Bronchial epithelial cell (primary cell): Measurements from ENCODE around the gene ASB13. TPM values are rescaled to one million over a fixed set of nuclear protein-coding genes. Genes with fewer than 3 reads are reported as not detected.
A peak's percentile ranks its signal among the peaks of the same experiment; 100 is the strongest.

Experiments
- DNase-seq: peaks from one replicate; pipeline ENCODE4 v3.0.0-alpha.2; 2010; ENCODE audit warnings: low read depth
- FAIRE-seq: peaks from 2 replicates; lab custom pipeline; 2011; peaks lifted over from hg19 to GRCh38; lab: Jason Lieb, UNC
- H3K27me3 ChIP-seq: 2 replicates; pipeline ENCODE4 v1.5.1; 2011; ENCODE audit warnings: low read length; ENCODE audit not compliant: control insufficient read depth, insufficient read depth
- H3K36me3 ChIP-seq: 2 replicates; pipeline ENCODE4 v1.5.1; 2011; ENCODE audit warnings: low read length; ENCODE audit not compliant: control insufficient read depth, insufficient read depth
- H3K4me3 ChIP-seq: 2 replicates; pipeline ENCODE4 v1.5.1; 2011; ENCODE audit warnings: mild to moderate bottlenecking, low read depth, low read length, control low read depth
- total RNA-seq: library from RNA; depleted of rRNA; stranded (reverse); fragments of >200 nt; gene quantifications from 2 replicates; pipeline ENCODE4 v1.2.1, GENCODE V29; 2014
- TF ChIP-seq, protein P1 (sequence below): IDR thresholded peaks from 2 replicates; pipeline ENCODE4 v1.5.1; 2011; ENCODE audit warnings: mild to moderate bottlenecking, moderate library complexity, low read length, control low read depth, inconsistent platforms; ENCODE audit not compliant: insufficient read depth, severe bottlenecking

The ASB13 gene
- total RNA-seq, 1 donor from 2014 or later, result 14.5 TPM

GRCh38 chr10:5688587-5688986 lies 22.2 kb upstream of the ASB13 start:
- no peak for DNase-seq
- no peak for FAIRE-seq
- Histone ChIP-seq H3K27me3 (no peaks in the 10 kb centered on the region), H3K4me3 (no peak overlapping the region), H3K36me3 (no peaks in the 10 kb centered on the region)
- TF ChIP-seq, protein P1, sequence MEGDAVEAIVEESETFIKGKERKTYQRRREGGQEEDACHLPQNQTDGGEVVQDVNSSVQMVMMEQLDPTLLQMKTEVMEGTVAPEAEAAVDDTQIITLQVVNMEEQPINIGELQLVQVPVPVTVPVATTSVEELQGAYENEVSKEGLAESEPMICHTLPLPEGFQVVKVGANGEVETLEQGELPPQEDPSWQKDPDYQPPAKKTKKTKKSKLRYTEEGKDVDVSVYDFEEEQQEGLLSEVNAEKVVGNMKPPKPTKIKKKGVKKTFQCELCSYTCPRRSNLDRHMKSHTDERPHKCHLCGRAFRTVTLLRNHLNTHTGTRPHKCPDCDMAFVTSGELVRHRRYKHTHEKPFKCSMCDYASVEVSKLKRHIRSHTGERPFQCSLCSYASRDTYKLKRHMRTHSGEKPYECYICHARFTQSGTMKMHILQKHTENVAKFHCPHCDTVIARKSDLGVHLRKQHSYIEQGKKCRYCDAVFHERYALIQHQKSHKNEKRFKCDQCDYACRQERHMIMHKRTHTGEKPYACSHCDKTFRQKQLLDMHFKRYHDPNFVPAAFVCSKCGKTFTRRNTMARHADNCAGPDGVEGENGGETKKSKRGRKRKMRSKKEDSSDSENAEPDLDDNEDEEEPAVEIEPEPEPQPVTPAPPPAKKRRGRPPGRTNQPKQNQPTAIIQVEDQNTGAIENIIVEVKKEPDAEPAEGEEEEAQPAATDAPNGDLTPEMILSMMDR, result no peak

- no peak for FAIRE-seq
- peak overlapping the region; percentile 92 for H3K4me3 ChIP-seq
- peak; percentile 20 for DNase-seq
Observed at GRCh38 chr10:5685764-5686240, 19.4 kb upstream of the ASB13 start.

DNA sequence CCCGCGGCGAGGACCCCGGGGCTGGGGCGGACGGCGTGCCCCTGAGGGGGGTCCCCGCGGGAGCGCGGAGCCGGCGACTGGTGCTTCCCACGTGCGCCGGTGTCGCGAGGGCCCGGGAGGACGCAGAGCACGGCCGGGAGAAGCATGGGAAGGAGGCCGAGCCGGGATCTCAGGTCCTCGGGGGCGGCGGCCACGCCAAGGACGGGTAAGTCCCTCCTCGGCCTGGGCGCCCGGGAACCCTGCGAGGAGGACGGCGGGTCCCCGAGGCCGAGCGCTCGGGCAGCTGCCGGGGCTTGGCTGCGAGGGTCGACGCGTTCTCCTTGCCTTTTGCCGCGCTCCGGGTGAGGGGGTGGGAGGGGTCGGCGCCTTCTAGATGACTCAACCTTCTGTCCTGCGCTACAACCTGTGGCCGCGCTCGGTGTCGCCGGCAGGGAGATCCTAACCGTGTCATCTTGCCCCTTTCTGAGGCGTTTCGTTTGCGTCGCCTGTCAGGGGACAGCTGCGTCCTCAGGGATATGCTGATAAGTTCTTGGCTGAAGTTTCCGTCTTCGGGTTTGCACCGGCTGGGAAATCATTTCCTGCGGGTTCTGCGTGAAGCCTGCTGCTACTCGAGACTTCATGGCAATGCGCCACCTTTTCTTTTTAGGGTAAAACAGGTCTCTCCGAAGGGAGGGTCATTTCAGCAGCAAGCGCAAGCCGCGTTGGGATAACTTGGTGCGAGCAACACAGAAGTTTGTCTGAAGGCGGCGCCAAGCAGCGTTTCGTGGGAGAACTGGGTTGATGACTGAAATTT lies 18.8 kb upstream of the ASB13 start:
- no peak for FAIRE-seq
- TF ChIP-seq, protein P1, result peak; percentile 60
- Histone ChIP-seq H3K36me3 (no peaks in the 10 kb centered on the region), H3K27me3 (no peaks in the 10 kb centered on the region), H3K4me3 (peak overlapping the region; percentile 92)
- DNase-seq, result peak; percentile 69

More at GRCh38 chr10:5685764-5686240, 19.4 kb upstream of the ASB13 start:
- Histone ChIP-seq H3K36me3 (no peaks in the 10 kb centered on the region), H3K27me3 (no peaks in the 10 kb centered on the region)
- TF ChIP-seq, protein P1, result no peak

GRCh38 chr10:5684318-5684970 lies 18.0 kb upstream of the ASB13 start, which contains the start of gene TASOR2:
Gene TASOR2, plus strand, starts transcription at chr10:5684838. Its CDS starts 35,805 bp downstream, at chr10:5720643.
- H3K36me3 ChIP-seq, result no peaks in the 10 kb centered on the region
- DNase-seq, result peak; percentile 93
- H3K27me3 ChIP-seq, result no peaks in the 10 kb centered on the region
- TF ChIP-seq, protein P1, result no peak
- peak within 1 kb of the TSS; percentile 92 for H3K4me3 ChIP-seq
- FAIRE-seq, result no peak

GRCh38 chr10:5683065-5683464 lies 16.7 kb upstream of the ASB13 start:
- DNase-seq (peak; percentile 33), FAIRE-seq (no peak)
- Histone ChIP-seq H3K4me3 (no peak overlapping the region), H3K27me3 (no peaks in the 10 kb centered on the region), H3K36me3 (no peaks in the 10 kb centered on the region)
- TF ChIP-seq, protein P1, result no peak
